Neural cell (in vitro differentiated cells): Measurements from ENCODE around the gene OCIAD2. TPM values are rescaled to one million over a fixed set of nuclear protein-coding genes. Genes with fewer than 3 reads are reported as not detected.

Experiments used
- polyA plus RNA-seq: library from polyadenylated mRNA; depleted of rRNA; stranded (reverse); fragments of >200 nt; gene quantifications from 2 replicates; pipeline ENCODE4 v1.2.3, GENCODE V29; 2014
- small RNA-seq, 3 experiments: library from RNA; depleted of rRNA; stranded (forward); fragments of <200 nt; gene quantifications; one replicate each; pipeline ENCODE3, GENCODE V24; 2012

The OCIAD2 gene
- polyA plus RNA-seq, 1 donor from 2014 or later = 67.2 TPM

Small RNA genes lying within 50 kb of the gene (small RNA-seq; reads per million reads assigned to genes)
- gene AC020593.1 (0 reads per million in 3 experiments), gene RNU6-158P (0 reads per million in 3 experiments)

Other genes starting within 250 kb of the OCIAD2 start
- gene FRYL, start 126.5 kb downstream of the OCIAD2 start, polyA plus RNA-seq = 64.0 and 74.8 TPM in 2 replicates
- gene OCIAD1, start 75.7 kb downstream of the OCIAD2 start, polyA plus RNA-seq = 449 and 451 TPM in 2 replicates
- not detected in 2 replicates for gene CWH43, start 79.5 kb upstream of the OCIAD2 start, polyA plus RNA-seq